ENCODE data around the gene OR2V1. TPM values are rescaled to one million over a fixed set of nuclear protein-coding genes. Genes with fewer than 3 reads are reported as not detected.

Gene OR2V1
- polyA plus RNA-seq, 1 donor (not counting 4 experiments of a cell fraction or from before 2014, with no cell fraction given): not detected

DNA sequence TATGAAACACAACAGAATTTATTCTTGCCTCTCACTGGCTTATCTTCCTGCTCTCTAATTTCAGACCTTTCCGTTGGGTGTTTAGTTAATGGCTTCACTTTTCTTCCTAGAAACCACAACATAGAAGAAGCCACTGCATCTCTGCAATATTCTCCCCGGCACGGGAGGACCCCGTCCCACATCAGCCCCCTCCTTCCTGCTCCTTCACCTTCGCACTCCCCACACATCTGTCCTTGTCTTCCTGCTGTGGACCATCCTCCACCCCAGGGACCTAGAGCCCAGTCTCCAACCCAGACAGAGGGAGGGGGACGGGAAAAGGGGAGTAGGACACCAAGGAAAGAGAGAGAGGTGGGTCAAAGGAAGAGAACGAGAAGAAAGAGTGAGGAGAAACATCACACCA, 1.4 kb downstream of the OR2V1 start:
- Histone ChIP-seq H2AFZ (ENCODE audit: control insufficient read depth, low read length) (no peak overlapping the region), H3K27ac (ENCODE audit: control insufficient read depth, insufficient read depth, low read length) (no peak overlapping the region), H3K27me3 (ENCODE audit: control insufficient read depth, extremely low read depth, insufficient read depth, low read length) (peaks cover 11% of the 10 kb centered on the region), H3K4me2 (ENCODE audit: control insufficient read depth, extremely low read depth, insufficient read depth, low read depth, low read length) (no peak overlapping the region), H3K9me3 (ENCODE audit: control insufficient read depth, low read depth, low read length) (no peaks in the 10 kb centered on the region), H4K20me1 (ENCODE audit: control insufficient read depth, extremely low read depth, insufficient read depth, low read length) (no peaks in the 10 kb centered on the region), H3K79me2 (ENCODE audit: control insufficient read depth, insufficient read depth, low read length) (no peaks in the 10 kb centered on the region), H3K4me1 (ENCODE audit: control insufficient read depth, extremely low read depth, insufficient read depth, low read length) (peaks cover 5% of the 10 kb centered on the region), H3K9me1 (ENCODE audit: control insufficient read depth, extremely low read depth, insufficient read depth, low read length) (no peaks in the 10 kb centered on the region), H3K4me3 (ENCODE audit: control insufficient read depth in 2 of 3, extremely low read depth in 1 of 3, insufficient read depth in 2 of 3, low read depth in 1 of 3, low read length in 3 of 3) (no peak overlapping the region), H3K9ac (ENCODE audit: control insufficient read depth, extremely low read depth, insufficient read depth, low read length) (no peak overlapping the region), H3K36me3 (ENCODE audit: control insufficient read depth in 2 of 2, extremely low read depth in 1 of 2, insufficient read depth in 2 of 2, low read length in 2 of 2) (no peaks in the 10 kb centered on the region)
- dilution Hi-C loops (cut with MboI; ENCODE audit: extremely low pct_ligation_motif_present, low sequenced_read_pairs): no loop called here
- FAIRE-seq (no peak), DNase-seq (ENCODE audit: low read depth, low spot score) (no peak)
- no peak for TF ChIP-seq CTCF (optimal IDR thresholded peaks at IDR 0.05 in 1 of 3, IDR thresholded peaks at IDR 0.05 in 1 of 3, conservative IDR thresholded peaks at IDR 0.05 in 1 of 3; ENCODE audit: extremely low read depth in 1 of 3, insufficient read depth in 2 of 3, low read length in 3 of 3)
- TF ChIP-seq EZH2 (IDR thresholded peaks at IDR 0.05; ENCODE audit: low read length): no peak

- no peak for TF ChIP-seq CTCF (optimal IDR thresholded peaks at IDR 0.05 in 1 of 3, IDR thresholded peaks at IDR 0.05 in 1 of 3, conservative IDR thresholded peaks at IDR 0.05 in 1 of 3; ENCODE audit: extremely low read depth in 1 of 3, insufficient read depth in 2 of 3, low read length in 3 of 3)
- no peak for TF ChIP-seq EZH2 (IDR thresholded peaks at IDR 0.05; ENCODE audit: low read length)
- Histone ChIP-seq H3K79me2 (ENCODE audit: control insufficient read depth, insufficient read depth, low read length) (no peaks in the 10 kb centered on the region), H3K4me3 (ENCODE audit: control insufficient read depth in 2 of 3, extremely low read depth in 1 of 3, insufficient read depth in 2 of 3, low read depth in 1 of 3, low read length in 3 of 3) (no peak overlapping the region), H2AFZ (ENCODE audit: control insufficient read depth, low read length) (no peak overlapping the region), H4K20me1 (ENCODE audit: control insufficient read depth, extremely low read depth, insufficient read depth, low read length) (no peaks in the 10 kb centered on the region), H3K27ac (ENCODE audit: control insufficient read depth, insufficient read depth, low read length) (no peak overlapping the region), H3K4me2 (ENCODE audit: control insufficient read depth, extremely low read depth, insufficient read depth, low read depth, low read length) (no peak overlapping the region), H3K4me1 (ENCODE audit: control insufficient read depth, extremely low read depth, insufficient read depth, low read length) (no peaks in the 10 kb centered on the region), H3K9me3 (ENCODE audit: control insufficient read depth, low read depth, low read length) (no peaks in the 10 kb centered on the region), H3K27me3 (ENCODE audit: control insufficient read depth, extremely low read depth, insufficient read depth, low read length) (peaks cover 11% of the 10 kb centered on the region), H3K36me3 (ENCODE audit: control insufficient read depth in 2 of 2, extremely low read depth in 1 of 2, insufficient read depth in 2 of 2, low read length in 2 of 2) (no peaks in the 10 kb centered on the region), H3K9me1 (ENCODE audit: control insufficient read depth, extremely low read depth, insufficient read depth, low read length) (no peaks in the 10 kb centered on the region), H3K9ac (ENCODE audit: control insufficient read depth, extremely low read depth, insufficient read depth, low read length) (no peak overlapping the region)
- dilution Hi-C loops (cut with MboI; ENCODE audit: extremely low pct_ligation_motif_present, low sequenced_read_pairs): no loop called here
- DNase-seq (ENCODE audit: low read depth, low spot score) (no peak), FAIRE-seq (no peak)
These were observed 2.9 kb downstream of the OR2V1 start for GRCh38 chr5:181127907-181128626.

Data from keratinocyte (primary cell).